Measurements from ENCODE around the gene TCP11L2. TPM values are rescaled to one million over a fixed set of nuclear protein-coding genes. Genes with fewer than 3 reads are reported as not detected.

Gene TCP11L2
- total and polyA plus RNA-seq, 3 donors from 2014 or later: 15.8 to 33.9 (median 31.0) TPM

GRCh38 chr12:106342397-106343213 is 40.1 kb downstream of the TCP11L2 start:
- Histone ChIP-seq H3K36me3 (ENCODE audit: low read depth, missing control alignments) (no peaks in the 10 kb centered on the region), H3K4me3 (no peak overlapping the region)

DNA sequence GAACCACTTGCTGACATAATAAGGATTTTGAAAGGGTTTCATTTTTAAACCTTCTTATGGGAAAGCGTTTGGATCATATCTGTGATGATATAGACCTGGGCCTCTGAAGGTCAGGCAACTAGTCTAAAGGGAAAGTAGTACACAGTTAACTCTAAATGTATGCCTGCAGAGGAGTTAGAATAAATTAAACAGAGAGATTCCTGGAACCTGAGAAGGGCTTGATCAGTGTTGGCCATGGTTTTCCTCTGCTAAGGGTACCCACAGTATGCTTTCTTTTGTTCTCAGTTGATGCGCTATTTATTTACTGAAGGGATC is 40.6 kb downstream of the TCP11L2 start:
- 49 to 51% methylated on average over 2 of the region's 2 CpGs for WGBS, 2 donors
- H3K4me1 ChIP-seq: peaks cover 16% of the 10 kb centered on the region
- no peaks in the 10 kb centered on the region for H3K36me3 ChIP-seq (ENCODE audit: low read depth, missing control alignments)
- H3K9me3 ChIP-seq: no peaks in the 10 kb centered on the region
- no peaks in the 10 kb centered on the region for H3K27me3 ChIP-seq
- H3K27ac ChIP-seq: peak overlapping the region in 1 of 2 donors; percentile 57
- no peak overlapping the region for H3K4me3 ChIP-seq
- DNase-seq: no peak
- intact Hi-C loops (cut with DNase I; ENCODE audit: low total_unique reads): no loop called here
- TF ChIP-seq CTCF (IDR thresholded peaks at IDR 0.05): no peak
- TF ChIP-seq POLR2A (IDR thresholded peaks at IDR 0.05): no peak

More at GRCh38 chr12:106342397-106343213, 40.1 kb downstream of the TCP11L2 start:
- WGBS, 2 donors: 29 to 38% methylated on average over 9 of the region's 9 CpGs
- Histone ChIP-seq H3K9me3 (no peaks in the 10 kb centered on the region), H3K4me1 (peaks cover 16% of the 10 kb centered on the region), H3K27ac (peak overlapping the region in 1 of 2 donors; percentile 57), H3K27me3 (no peaks in the 10 kb centered on the region)
- TF ChIP-seq CTCF (IDR thresholded peaks at IDR 0.05) (no peak), POLR2A (IDR thresholded peaks at IDR 0.05) (no peak)
- intact Hi-C loops (cut with DNase I; ENCODE audit: low total_unique reads): no loop called here
- peak; percentile 91 for DNase-seq

- Histone ChIP-seq H3K9me3 (no peaks in the 10 kb centered on the region), H3K4me1 (peaks cover 16% of the 10 kb centered on the region), H3K27me3 (no peaks in the 10 kb centered on the region), H3K36me3 (ENCODE audit: low read depth, missing control alignments) (no peaks in the 10 kb centered on the region), H3K4me3 (no peak overlapping the region), H3K27ac (peak overlapping the region in 1 of 2 donors; percentile 57)
- intact Hi-C loops (cut with DNase I; ENCODE audit: low total_unique reads): no loop called here
- TF ChIP-seq POLR2A (IDR thresholded peaks at IDR 0.05) (no peak), CTCF (IDR thresholded peaks at IDR 0.05) (no peak)
- WGBS, 2 donors: 80 to 85% methylated on average over 5 of the region's 5 CpGs
- no peak for DNase-seq
Measured at GRCh38 chr12:106344131-106344530, 41.6 kb downstream of the TCP11L2 start.

- DNase-seq: peak; percentile 65
- Histone ChIP-seq H3K4me1 (peaks cover 16% of the 10 kb centered on the region), H3K9me3 (no peaks in the 10 kb centered on the region), H3K27me3 (no peaks in the 10 kb centered on the region), H3K27ac (no peak overlapping the region), H3K4me3 (no peak overlapping the region), H3K36me3 (ENCODE audit: low read depth, missing control alignments) (no peaks in the 10 kb centered on the region)
- WGBS, 2 donors: 73 to 93% methylated on average over 5 of the region's 5 CpGs
- intact Hi-C loops (cut with DNase I; ENCODE audit: low total_unique reads): no loop called here
- TF ChIP-seq CTCF (IDR thresholded peaks at IDR 0.05) (peak; percentile 14 to 21 (median 19)), POLR2A (IDR thresholded peaks at IDR 0.05) (no peak)
Measured at GRCh38 chr12:106345746-106346145, 43.2 kb downstream of the TCP11L2 start.

DNA sequence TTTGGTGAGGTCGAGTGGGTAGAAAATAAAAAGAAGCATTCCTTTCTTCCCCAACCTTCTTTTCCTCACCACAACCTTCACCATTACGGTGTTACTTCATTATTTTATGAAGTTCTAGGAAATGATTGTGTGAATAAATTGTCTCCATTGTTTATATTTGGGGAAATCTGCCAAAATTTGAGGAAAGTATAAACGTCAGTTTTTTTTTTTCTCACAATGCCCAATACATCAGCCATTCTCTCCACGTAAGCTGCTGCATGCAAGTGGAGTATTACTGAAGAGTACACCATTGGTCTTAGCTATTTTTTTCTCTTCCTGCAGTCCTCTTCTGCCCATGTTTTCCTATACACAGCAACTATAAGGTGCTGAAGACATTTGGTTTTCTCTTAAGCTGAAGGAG is 45.9 kb downstream of the TCP11L2 start:
- no peak for DNase-seq

More for the DNA sequence above, 45.9 kb downstream of the TCP11L2 start:
- 39 to 55% methylated on average over 4 of the region's 4 CpGs for WGBS, 2 donors
- intact Hi-C loops (cut with DNase I; ENCODE audit: low total_unique reads): no loop called here
- no peak overlapping the region for H3K4me3 ChIP-seq
- peaks cover 4% of the 10 kb centered on the region for H3K4me1 ChIP-seq
- TF ChIP-seq POLR2A (IDR thresholded peaks at IDR 0.05): no peak
- TF ChIP-seq CTCF (IDR thresholded peaks at IDR 0.05): no peak
- H3K36me3 ChIP-seq (ENCODE audit: low read depth, missing control alignments): no peaks in the 10 kb centered on the region
- no peaks in the 10 kb centered on the region for H3K27me3 ChIP-seq
- H3K9me3 ChIP-seq: no peaks in the 10 kb centered on the region
- no peak overlapping the region for H3K27ac ChIP-seq

Measured in testis (tissue), 3 donors.